ENCODE results near the gene ATXN7L3. TPM values are rescaled to one million over a fixed set of nuclear protein-coding genes. Genes with fewer than 3 reads are reported as not detected.

Gene ATXN7L3
- polyA plus RNA-seq, 2 of the 4 experiments (the other 2 are of a cell fraction) = 60.5 to 72.7 TPM

GRCh38 chr17:44210342-44211192, 10.9 kb upstream of the ATXN7L3 start (continued):
- TF ChIP-seq REST (IDR thresholded peaks at IDR 0.05) (no peak), PBX3 (IDR thresholded peaks at IDR 0.05) (peak; percentile 44; the same call in 1 of the 2 replicates), TP53 (CRISPR knock-in tag; IDR thresholded peaks at IDR 0.05) (no peak), EP300 (IDR thresholded peaks at IDR 0.05) (no peak), ZSCAN20 (CRISPR knock-in tag; IDR thresholded peaks at IDR 0.05) (no peak), MYC (IDR thresholded peaks at IDR 0.05; ENCODE audit: borderline replicate concordance, low read length) (peak; percentile 80; the same call in 1 of the 2 replicates), HMGXB4 (CRISPR knock-in tag; IDR thresholded peaks at IDR 0.05; ENCODE audit: borderline replicate concordance) (peak; percentile 50; the same call in 1 of the 2 replicates)

GRCh38 chr17:44209786-44210341, 10.2 kb upstream of the ATXN7L3 start:
- no peak for TF ChIP-seq POLR2AphosphoS2 (conservative IDR thresholded peaks at IDR 0.05; ENCODE audit: low read length)
- TF ChIP-seq NFE2L2 (conservative IDR thresholded peaks at IDR 0.05; ENCODE audit: low read length) = no peak
- no peak for TF ChIP-seq HEYL (CRISPR knock-in tag; IDR thresholded peaks at IDR 0.05)
- TF ChIP-seq HOXA7 (CRISPR knock-in tag; IDR thresholded peaks at IDR 0.05) = no peak
- no peak for TF ChIP-seq CBX8 (IDR thresholded peaks at IDR 0.05)
- TF ChIP-seq BHLHE40 (IDR thresholded peaks at IDR 0.05; ENCODE audit: low read depth, low read length) = no peak
- TF ChIP-seq RARB (CRISPR knock-in tag; IDR thresholded peaks at IDR 0.05) = no peak
- no peak for TF ChIP-seq EHF (CRISPR knock-in tag; IDR thresholded peaks at IDR 0.05)
- TF ChIP-seq MAZ (IDR thresholded peaks at IDR 0.05; ENCODE audit: borderline replicate concordance, low read depth, low read length) = no peak
- TF ChIP-seq ELK1 (IDR thresholded peaks at IDR 0.05; ENCODE audit: low read depth, low read length) = no peak
- TF ChIP-seq E2F6 (IDR thresholded peaks at IDR 0.05; ENCODE audit: borderline replicate concordance, low read depth) = no peak
- Histone ChIP-seq H3K9me3 (no peaks in the 10 kb centered on the region), H3K4me1 (peaks cover 30% of the 10 kb centered on the region), H3K4me2 (no peak overlapping the region), H3K4me3 (no peak overlapping the region), H3K27ac (peak overlapping the region in 1 of 2 experiments; percentile 65; a peak in 2 of 6 replicates)
- 74% methylated on average over 11 of the region's 11 CpGs for WGBS (ENCODE audit: missing lambda C conversion rate)
- FAIRE-seq (no peak), DNase-seq (ENCODE audit: low read depth in 1 of 2, low spot score in 1 of 2) (no peak), ATAC-seq (no peak)
- ChIA-PET POLR2A (interaction anchor here (0.5 to 2.3 kb wide), 7 partner anchors 9 to 1615 kb away, joined by 3 to 9 read pairs (median 5); partner anchors contain the start of genes ATXN7L3 and GRN), CTCF (interaction anchor here (0.6 to 10.7 kb wide), 62 partner anchors 7 to 509 kb away, joined by 3 to 246 read pairs (median 4); partner anchors contain the start of genes ASB16, FAM171A2, GRN and RUNDC3A)
